PC-3 (cell line): Measurements from ENCODE around the gene AP3M1.

Source experiments
- CTCF ChIP-seq: fragments of 300-600 bp; sonication (generic); conservative IDR thresholded peaks from 2 replicates; pipeline ENCODE4 v1.5.1; 2017; ENCODE audit warnings: antibody characterized with exemption, low read depth, mild to moderate bottlenecking, low read length
- EZH2 ChIP-seq: fragments of 300-600 bp; sonication (generic); IDR thresholded peaks from one replicate; pipeline ENCODE4 v1.6.1; 2017; ENCODE audit warnings: antibody characterized with exemption, mild to moderate bottlenecking, low read length; ENCODE audit not compliant: unreplicated experiment

GRCh38 chr10:74122060-74122459, 28.6 kb downstream of the AP3M1 start:
- no peak for TF ChIP-seq CTCF
- TF ChIP-seq EZH2: no peak
